Mesothelial cell of epicardium (in vitro differentiated cells): ENCODE results near the gene RNF125. TPM values are rescaled to one million over a fixed set of nuclear protein-coding genes. Genes with fewer than 3 reads are reported as not detected.

Experiments
- DNase-seq, 2 experiments: peaks; one replicate each; pipeline ENCODE4 v3.0.0; 2021; ENCODE audit warnings: low spot score in 2 of 2; ENCODE audit not compliant: unreplicated experiment in 2 of 2
- H3K27ac Mint-ChIP-seq: 2 replicates; pipeline ENCODE4 v1.8.0; 2021; ENCODE audit warnings: mixed read lengths
- H3K27me3 Mint-ChIP-seq: 2 replicates; pipeline ENCODE4 v1.8.0; 2021; ENCODE audit warnings: low read depth, mixed read lengths
- H3K36me3 Mint-ChIP-seq: 2 replicates; pipeline ENCODE4 v1.8.0; 2021; ENCODE audit warnings: mixed read lengths
- H3K4me1 Mint-ChIP-seq: 2 replicates; pipeline ENCODE4 v1.8.0; 2021; ENCODE audit warnings: mixed read lengths
- H3K4me3 Mint-ChIP-seq: 2 replicates; pipeline ENCODE4 v1.8.0; 2021; ENCODE audit warnings: mild to moderate bottlenecking, moderate library complexity, mixed read lengths
- H3K9me3 Mint-ChIP-seq: 2 replicates; pipeline ENCODE4 v1.8.0; 2021; ENCODE audit warnings: mixed read lengths
- total RNA-seq: library from RNA; stranded (reverse); gene quantifications from 3 replicates; pipeline ENCODE4 v1.2.1, GENCODE V29; 2021
- TF ChIP-seq, protein P1 (sequence below): fragments of 200-600 bp; sonication (generic); IDR thresholded peaks from one replicate; pipeline ENCODE4 v1.5.0; 2021; ENCODE audit warnings: antibody characterized with exemption; ENCODE audit not compliant: unreplicated experiment

The RNF125 gene
- total RNA-seq, 1 donor from 2014 or later, result 0.74 TPM

- Mint-ChIP-seq H3K27ac (no peak overlapping the region), H3K4me1 (no peaks in the 10 kb centered on the region), H3K9me3 (no peaks in the 10 kb centered on the region), H3K36me3 (no peaks in the 10 kb centered on the region), H3K27me3 (peaks cover 11% of the 10 kb centered on the region), H3K4me3 (no peak overlapping the region)
- TF ChIP-seq, protein P1, sequence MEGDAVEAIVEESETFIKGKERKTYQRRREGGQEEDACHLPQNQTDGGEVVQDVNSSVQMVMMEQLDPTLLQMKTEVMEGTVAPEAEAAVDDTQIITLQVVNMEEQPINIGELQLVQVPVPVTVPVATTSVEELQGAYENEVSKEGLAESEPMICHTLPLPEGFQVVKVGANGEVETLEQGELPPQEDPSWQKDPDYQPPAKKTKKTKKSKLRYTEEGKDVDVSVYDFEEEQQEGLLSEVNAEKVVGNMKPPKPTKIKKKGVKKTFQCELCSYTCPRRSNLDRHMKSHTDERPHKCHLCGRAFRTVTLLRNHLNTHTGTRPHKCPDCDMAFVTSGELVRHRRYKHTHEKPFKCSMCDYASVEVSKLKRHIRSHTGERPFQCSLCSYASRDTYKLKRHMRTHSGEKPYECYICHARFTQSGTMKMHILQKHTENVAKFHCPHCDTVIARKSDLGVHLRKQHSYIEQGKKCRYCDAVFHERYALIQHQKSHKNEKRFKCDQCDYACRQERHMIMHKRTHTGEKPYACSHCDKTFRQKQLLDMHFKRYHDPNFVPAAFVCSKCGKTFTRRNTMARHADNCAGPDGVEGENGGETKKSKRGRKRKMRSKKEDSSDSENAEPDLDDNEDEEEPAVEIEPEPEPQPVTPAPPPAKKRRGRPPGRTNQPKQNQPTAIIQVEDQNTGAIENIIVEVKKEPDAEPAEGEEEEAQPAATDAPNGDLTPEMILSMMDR, result no peak
- DNase-seq, result no peak
Measured at GRCh38 chr18:32029558-32029957, 10.9 kb downstream of the RNF125 start.

DNA sequence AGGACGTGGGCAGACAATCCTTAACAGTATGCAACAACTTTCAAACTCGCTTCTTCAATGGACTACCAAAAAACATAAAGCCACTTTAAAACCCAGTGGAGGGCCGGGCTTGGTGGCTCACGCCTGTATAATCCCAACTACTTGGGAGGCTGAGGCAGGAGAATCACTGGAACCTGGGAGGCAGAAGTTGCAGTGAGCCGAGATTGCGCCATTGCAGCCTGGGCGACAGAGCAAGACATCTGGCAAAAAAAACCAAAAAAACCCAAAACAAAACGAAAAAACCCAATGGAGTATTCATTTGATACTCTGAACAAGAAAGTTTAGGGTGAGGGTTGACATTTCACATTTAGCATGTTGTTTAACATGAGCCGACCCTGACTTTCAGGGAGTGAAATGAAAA, 14.0 kb downstream of the RNF125 start:
- no peaks in the 10 kb centered on the region for H3K4me1 Mint-ChIP-seq
- no peak for DNase-seq
- H3K36me3 Mint-ChIP-seq, result no peaks in the 10 kb centered on the region
- no peak overlapping the region for H3K27ac Mint-ChIP-seq
- no peaks in the 10 kb centered on the region for H3K9me3 Mint-ChIP-seq
- TF ChIP-seq, protein P1, result no peak
- peaks cover 15% of the 10 kb centered on the region for H3K27me3 Mint-ChIP-seq
- no peak overlapping the region for H3K4me3 Mint-ChIP-seq

DNA sequence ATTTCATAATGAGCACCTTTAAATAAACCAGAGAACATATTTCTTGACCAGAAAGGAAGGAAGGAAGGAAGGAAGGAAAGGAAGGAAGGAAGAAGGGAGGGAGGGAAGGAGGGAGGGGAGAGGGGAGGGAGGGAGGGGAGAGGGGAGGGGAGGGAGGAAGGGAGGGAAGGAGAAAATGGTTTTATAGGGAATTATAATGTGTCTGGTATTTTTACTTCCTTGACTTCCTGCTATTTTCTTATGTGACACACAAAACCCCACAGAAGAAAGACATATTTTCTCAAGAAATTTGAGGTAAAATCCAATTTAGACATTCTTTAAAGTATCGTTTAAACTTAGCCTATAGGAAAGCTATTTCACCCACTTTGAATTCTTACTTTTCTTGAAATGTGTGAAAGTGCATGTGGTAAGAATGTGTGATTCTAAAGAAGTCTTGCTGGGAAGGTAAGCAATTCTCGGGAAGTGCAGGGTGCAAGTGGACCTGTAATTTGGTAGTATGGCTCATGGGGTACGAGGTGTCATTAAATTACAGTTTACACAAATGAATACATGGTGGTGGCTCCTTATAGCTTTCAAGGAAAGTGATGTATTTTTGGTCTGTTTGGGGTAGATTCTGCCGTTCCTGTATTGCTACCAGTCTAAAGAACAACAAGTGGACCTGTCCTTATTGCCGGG, 18.0 kb downstream of the RNF125 start:
- DNase-seq, result no peak
- Mint-ChIP-seq H3K36me3 (peaks cover 3% of the 10 kb centered on the region), H3K4me1 (no peaks in the 10 kb centered on the region), H3K4me3 (no peak overlapping the region), H3K9me3 (peaks cover 4% of the 10 kb centered on the region), H3K27me3 (peaks cover 15% of the 10 kb centered on the region), H3K27ac (no peak overlapping the region)
- TF ChIP-seq, protein P1, result no peak

DNA sequence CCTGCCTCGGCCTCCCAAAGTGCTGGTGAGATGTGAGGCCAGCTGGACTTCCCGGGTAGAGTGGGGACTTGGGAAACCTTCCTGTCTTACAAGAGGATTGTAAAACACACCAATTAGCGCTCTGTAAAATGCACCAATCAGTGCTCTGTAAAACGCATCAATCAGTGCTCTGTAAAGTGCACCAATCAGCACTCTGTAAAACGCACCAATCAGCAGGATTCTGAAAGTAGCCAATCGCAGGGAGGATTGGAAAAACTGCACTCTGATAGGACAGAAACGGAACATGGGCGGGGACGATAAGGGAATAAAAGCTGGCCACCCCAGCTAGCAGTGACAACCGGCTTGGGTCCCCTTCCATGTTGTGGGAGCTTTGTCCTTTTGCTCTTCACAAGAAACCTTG, 19.0 kb downstream of the RNF125 start:
- no peak for DNase-seq
- H3K27me3 Mint-ChIP-seq, result peaks cover 15% of the 10 kb centered on the region
- peaks cover 4% of the 10 kb centered on the region for H3K9me3 Mint-ChIP-seq
- peaks cover 3% of the 10 kb centered on the region for H3K36me3 Mint-ChIP-seq
- no peak overlapping the region for H3K27ac Mint-ChIP-seq
- TF ChIP-seq, protein P1, result no peak
- no peaks in the 10 kb centered on the region for H3K4me1 Mint-ChIP-seq
- H3K4me3 Mint-ChIP-seq, result no peak overlapping the region

DNA sequence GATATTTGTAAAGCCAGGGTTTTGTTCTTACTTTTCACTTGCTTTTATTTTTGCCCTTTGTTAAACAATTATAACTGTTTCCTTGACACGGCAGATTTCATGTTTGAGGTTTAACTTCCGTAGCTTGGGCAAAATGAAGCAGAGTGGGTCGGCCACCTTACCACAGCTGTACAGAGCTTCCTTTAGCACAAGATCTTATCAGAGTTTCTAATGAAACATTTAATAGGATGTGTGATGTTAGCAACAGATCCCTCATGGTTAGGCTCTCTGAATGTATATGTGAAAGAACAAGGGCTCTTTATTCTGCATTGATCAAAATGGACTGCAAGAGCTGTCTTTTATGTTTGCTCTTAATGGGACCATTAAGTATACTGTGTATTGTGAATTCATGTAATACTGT, 22.3 kb downstream of the RNF125 start:
- no peaks in the 10 kb centered on the region for H3K27me3 Mint-ChIP-seq
- peaks cover 3% of the 10 kb centered on the region for H3K36me3 Mint-ChIP-seq
- H3K4me1 Mint-ChIP-seq, result no peaks in the 10 kb centered on the region
- DNase-seq, result no peak
- no peak overlapping the region for H3K4me3 Mint-ChIP-seq
- TF ChIP-seq, protein P1, result no peak
- peaks cover 4% of the 10 kb centered on the region for H3K9me3 Mint-ChIP-seq
- H3K27ac Mint-ChIP-seq, result no peak overlapping the region
